Measurements from ENCODE around the gene ZNF148. TPM values are rescaled to one million over a fixed set of nuclear protein-coding genes. Genes with fewer than 3 reads are reported as not detected.

ZNF148 gene
- total RNA-seq, 1 experiment from 2014 or later: 24.8 TPM

GRCh38 chr3:125219261-125219701, 155.8 kb downstream of the ZNF148 start:
- no peak overlapping the region for H3K4me3 Mint-ChIP-seq
- Histone ChIP-seq H3K14ac (ENCODE audit: insufficient read depth, low read length) (no peak overlapping the region), H3K4ac (ENCODE audit: low read depth, low read length) (no peak overlapping the region), H2BK5ac (ENCODE audit: insufficient read length, low read length) (no peak overlapping the region), H2BK12ac (ENCODE audit: insufficient read length, low read depth, low read length) (no peak overlapping the region), H4K5ac (ENCODE audit: insufficient read length, low read depth, low read length) (no peak overlapping the region), H2BK20ac (ENCODE audit: low read depth, low read length, poor library complexity, severe bottlenecking) (no peak overlapping the region), H3K18ac (ENCODE audit: insufficient read length, low read depth, low read length) (no peak overlapping the region), H3K27ac (ENCODE audit: insufficient read length, low read depth, low read length) (no peak overlapping the region), H4K91ac (ENCODE audit: insufficient read length, low read depth, low read length) (no peak overlapping the region), H4K8ac (replicated peaks; ENCODE audit: insufficient read length, low read depth, low read length) (no peak overlapping the region), H3K4me1 (ENCODE audit: insufficient read depth, low read length) (peaks cover 3% of the 10 kb centered on the region), H2BK15ac (ENCODE audit: low read depth, low read length) (no peak overlapping the region), H3T11ph (ENCODE audit: low read length) (no peak overlapping the region), H2AK5ac (ENCODE audit: insufficient read length, low read length) (no peak overlapping the region), H3K79me2 (ENCODE audit: insufficient read depth, low read length) (no peaks in the 10 kb centered on the region), H4K20me1 (ENCODE audit: control insufficient read depth, insufficient read depth, insufficient read length) (no peaks in the 10 kb centered on the region), H2AFZ (ENCODE audit: low read length) (no peak overlapping the region), H3K23me2 (ENCODE audit: insufficient read length, low read depth, low read length, poor library complexity, severe bottlenecking) (no peaks in the 10 kb centered on the region), H3K9ac (ENCODE audit: extremely low read depth, insufficient read length, low read length) (no peak overlapping the region), H3K23ac (ENCODE audit: insufficient read length, low read depth, low read length) (no peak overlapping the region), H3K56ac (ENCODE audit: insufficient read length, low read depth, low read length) (no peak overlapping the region), H3K4me2 (ENCODE audit: insufficient read depth, insufficient read length, low read length) (no peak overlapping the region), H3K27me3 (ENCODE audit: insufficient read depth, low read length) (no peaks in the 10 kb centered on the region), H3K79me1 (ENCODE audit: insufficient read depth, low read depth, low read length, poor library complexity, severe bottlenecking) (no peaks in the 10 kb centered on the region), H2BK120ac (ENCODE audit: low read depth, low read length, poor library complexity, severe bottlenecking) (no peak overlapping the region), H3K9me3 (ENCODE audit: control insufficient read depth, low read depth, low read length) (no peaks in the 10 kb centered on the region)
- TF ChIP-seq CTCF (conservative IDR thresholded peaks at IDR 0.05): no peak
- H3K9me3 Mint-ChIP-seq: no peaks in the 10 kb centered on the region
- WGBS (ENCODE audit: extremely low coverage, insufficient read length, low lambda C conversion rate): no CpG with 5 or more reads among the region's 8 CpGs
- no peaks in the 10 kb centered on the region; the same call in 1 of the 2 replicates for H3K27me3 Mint-ChIP-seq (ENCODE audit: low read depth)
- H3K4me1 Mint-ChIP-seq: peaks cover 14 to 18% of the 10 kb centered on the region in 2 experiments
- DNase-seq: no peak
- 0 out of 7 replicates have a peak overlapping the region, but pooled peaks of 1 of the 3 experiments have one; percentile 61 for H3K27ac Mint-ChIP-seq
- no peaks in the 10 kb centered on the region for H3K36me3 Mint-ChIP-seq (ENCODE audit: insufficient read depth in 1 of 3, low read depth in 3 of 3)

Data from H9 (cell line).